GM13977 (cell line): ENCODE results near the gene DMRT2.

Experiments
- DNase-seq: peaks from one replicate; pipeline ENCODE4 v3.0.0; 2012; ENCODE audit warnings: low spot score
- in situ Hi-C: fragments of 300-500 bp; cut with MboI; formaldehyde crosslinking; loops from one replicate; pipeline ENCODE4 v1.12.0; 2022; ENCODE audit warnings: low sequenced_read_pairs, low pct_unique_long_range_greater_than_20kb, mixed read lengths, inconsistent platforms; ENCODE audit not compliant: unreplicated experiment
- TF ChIP-seq, protein P1 (sequence below): IDR thresholded peaks from 2 replicates; pipeline ENCODE4 v1.5.1; 2012; ENCODE audit warnings: mild to moderate bottlenecking, control low read depth; ENCODE audit not compliant: insufficient read depth; ENCODE audit errors: extremely low read depth, missing control alignments

Gene DMRT2

DNA sequence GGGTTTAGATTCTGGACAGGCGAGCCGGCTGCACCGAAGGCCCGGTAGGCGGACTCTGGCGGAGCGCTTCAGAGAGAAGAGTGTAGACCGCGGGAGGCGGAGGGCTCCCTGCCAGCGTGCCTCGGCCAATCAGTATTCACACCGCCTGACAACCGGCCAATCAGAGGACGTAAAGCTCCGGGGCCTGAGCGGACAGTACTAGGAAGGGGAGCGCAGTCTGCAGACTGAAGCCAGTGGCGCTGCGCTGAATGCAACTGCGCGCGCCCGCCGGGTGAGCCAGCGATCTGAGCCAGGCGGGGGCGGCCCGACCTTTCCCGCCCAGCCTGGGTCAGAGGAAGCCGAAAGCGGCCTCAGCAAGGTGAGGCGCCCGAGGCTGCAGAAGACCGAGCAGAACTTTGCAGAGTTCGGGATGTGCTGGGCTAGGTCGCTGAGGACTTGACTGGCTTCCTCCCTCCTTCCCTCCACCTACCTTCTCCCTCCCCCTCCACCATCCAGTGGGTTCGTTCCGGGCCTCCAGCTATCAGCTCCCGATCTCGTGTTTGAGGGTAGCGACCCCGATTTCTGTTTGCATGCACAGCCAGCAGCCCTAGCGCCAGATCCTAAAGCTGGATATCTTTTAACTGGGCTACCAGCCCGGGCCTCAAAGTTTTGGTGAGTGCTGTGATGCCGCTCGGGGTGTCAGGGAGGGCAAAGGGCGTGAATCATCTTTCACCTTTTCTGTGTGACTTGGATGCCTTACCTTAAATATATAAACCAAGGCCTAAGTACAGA lies at the start of gene DMRT2:
DMRT2 (plus strand) TSS at position 233 of the 771 bp plus-strand sequence. CDS start 1,257 bp downstream, outside the sequence.
- in situ Hi-C loops = no loop called here
- DNase-seq = peak; percentile 90
- TF ChIP-seq, protein P1, sequence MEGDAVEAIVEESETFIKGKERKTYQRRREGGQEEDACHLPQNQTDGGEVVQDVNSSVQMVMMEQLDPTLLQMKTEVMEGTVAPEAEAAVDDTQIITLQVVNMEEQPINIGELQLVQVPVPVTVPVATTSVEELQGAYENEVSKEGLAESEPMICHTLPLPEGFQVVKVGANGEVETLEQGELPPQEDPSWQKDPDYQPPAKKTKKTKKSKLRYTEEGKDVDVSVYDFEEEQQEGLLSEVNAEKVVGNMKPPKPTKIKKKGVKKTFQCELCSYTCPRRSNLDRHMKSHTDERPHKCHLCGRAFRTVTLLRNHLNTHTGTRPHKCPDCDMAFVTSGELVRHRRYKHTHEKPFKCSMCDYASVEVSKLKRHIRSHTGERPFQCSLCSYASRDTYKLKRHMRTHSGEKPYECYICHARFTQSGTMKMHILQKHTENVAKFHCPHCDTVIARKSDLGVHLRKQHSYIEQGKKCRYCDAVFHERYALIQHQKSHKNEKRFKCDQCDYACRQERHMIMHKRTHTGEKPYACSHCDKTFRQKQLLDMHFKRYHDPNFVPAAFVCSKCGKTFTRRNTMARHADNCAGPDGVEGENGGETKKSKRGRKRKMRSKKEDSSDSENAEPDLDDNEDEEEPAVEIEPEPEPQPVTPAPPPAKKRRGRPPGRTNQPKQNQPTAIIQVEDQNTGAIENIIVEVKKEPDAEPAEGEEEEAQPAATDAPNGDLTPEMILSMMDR = no peak

GRCh38 chr9:1001838-1002237 lies 48.3 kb upstream of the DMRT2 start:
- TF ChIP-seq, protein P1 = no peak
- in situ Hi-C loops = no loop called here
- no peak for DNase-seq

DNA sequence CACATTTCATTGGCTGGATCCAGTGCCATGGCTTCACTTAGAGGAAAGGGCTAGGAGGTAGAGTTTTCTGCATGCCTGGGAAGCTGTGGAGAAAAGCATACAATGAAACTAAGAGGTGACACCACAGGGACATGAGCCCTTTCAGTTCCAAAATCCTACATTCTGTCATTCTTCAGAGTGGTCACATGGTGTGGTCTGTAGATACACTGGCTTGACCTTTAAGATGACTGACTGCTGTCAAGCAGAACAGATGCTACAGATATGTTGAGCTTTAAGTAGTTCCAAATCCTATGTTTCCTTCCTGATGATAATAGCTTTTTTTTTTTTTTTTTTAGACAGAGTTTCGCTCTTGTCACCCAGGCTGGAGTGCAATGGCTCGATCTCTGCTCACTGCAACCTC lies 47.5 kb upstream of the DMRT2 start:
- no peak for DNase-seq
- TF ChIP-seq, protein P1 = no peak
- in situ Hi-C loops = no loop called here

- TF ChIP-seq, protein P1 = peak; percentile 63
- peak; percentile 46 for DNase-seq
- in situ Hi-C loops = loop anchor here (5.0 kb wide), 1 partner anchor 113 kb away; no protein-coding TSS in a partner anchor
These were observed 45.0 kb upstream of the DMRT2 start for GRCh38 chr9:1005043-1005667.

- TF ChIP-seq, protein P1 = no peak
- no peak for DNase-seq
- in situ Hi-C loops = loop anchor here (5.0 kb wide), 1 partner anchor 115 kb away; no protein-coding TSS in a partner anchor
These were observed 42.8 kb upstream of the DMRT2 start for GRCh38 chr9:1007312-1007711.

GRCh38 chr9:1008216-1008615 lies 41.9 kb upstream of the DMRT2 start:
- no peak for DNase-seq
- in situ Hi-C loops = loop anchor here (5.0 kb wide), 1 partner anchor 116 kb away; no protein-coding TSS in a partner anchor
- TF ChIP-seq, protein P1 = no peak
